Keratinocyte (primary cell): ENCODE measurements around the gene FGGY.

ENCODE experiments used
- EZH2 ChIP-seq: IDR thresholded peaks from one replicate; pipeline ENCODE4 v1.6.1; 2012; ENCODE audit warnings: inconsistent platforms, mild to moderate bottlenecking, low read length, moderate library complexity
- TF ChIP-seq, protein P1 (sequence below), 3 experiments: IDR thresholded peaks in 1 of 3; conservative IDR thresholded peaks in 1 of 3; optimal IDR thresholded peaks in 1 of 3; 2 replicates in 2 of 3; 3 replicates in 1 of 3; pipeline versions ENCODE3 to v1.5.1; 2011; ENCODE audit warnings: low read length in 3 of 3, mild to moderate bottlenecking in 3 of 3, moderate library complexity in 2 of 3, control low read depth in 1 of 3, inconsistent platforms in 1 of 3; ENCODE audit not compliant: insufficient read depth in 2 of 3; ENCODE audit errors: extremely low read depth in 1 of 3

DNA sequence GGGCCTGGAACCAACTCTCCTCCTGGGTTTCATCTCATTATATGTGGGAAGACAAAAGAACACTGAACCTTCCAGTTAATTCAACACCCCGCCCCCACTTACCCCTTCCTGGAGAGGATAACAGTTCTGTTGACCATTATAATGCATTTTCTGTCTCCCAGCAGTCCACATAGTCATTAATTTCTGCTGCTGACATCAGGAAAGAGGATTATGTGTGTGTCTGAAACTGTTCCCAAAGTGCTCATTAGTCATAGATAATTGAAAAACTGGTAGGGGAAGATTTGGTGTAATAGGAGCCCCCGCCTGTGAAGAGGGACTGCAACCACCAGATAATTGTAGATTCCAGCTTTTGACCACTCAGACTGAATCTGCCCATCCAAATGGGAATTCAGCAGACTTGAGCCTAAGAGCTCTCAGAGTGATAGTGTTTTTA is 208.7 kb downstream of the FGGY start:
- TF ChIP-seq, protein P1, sequence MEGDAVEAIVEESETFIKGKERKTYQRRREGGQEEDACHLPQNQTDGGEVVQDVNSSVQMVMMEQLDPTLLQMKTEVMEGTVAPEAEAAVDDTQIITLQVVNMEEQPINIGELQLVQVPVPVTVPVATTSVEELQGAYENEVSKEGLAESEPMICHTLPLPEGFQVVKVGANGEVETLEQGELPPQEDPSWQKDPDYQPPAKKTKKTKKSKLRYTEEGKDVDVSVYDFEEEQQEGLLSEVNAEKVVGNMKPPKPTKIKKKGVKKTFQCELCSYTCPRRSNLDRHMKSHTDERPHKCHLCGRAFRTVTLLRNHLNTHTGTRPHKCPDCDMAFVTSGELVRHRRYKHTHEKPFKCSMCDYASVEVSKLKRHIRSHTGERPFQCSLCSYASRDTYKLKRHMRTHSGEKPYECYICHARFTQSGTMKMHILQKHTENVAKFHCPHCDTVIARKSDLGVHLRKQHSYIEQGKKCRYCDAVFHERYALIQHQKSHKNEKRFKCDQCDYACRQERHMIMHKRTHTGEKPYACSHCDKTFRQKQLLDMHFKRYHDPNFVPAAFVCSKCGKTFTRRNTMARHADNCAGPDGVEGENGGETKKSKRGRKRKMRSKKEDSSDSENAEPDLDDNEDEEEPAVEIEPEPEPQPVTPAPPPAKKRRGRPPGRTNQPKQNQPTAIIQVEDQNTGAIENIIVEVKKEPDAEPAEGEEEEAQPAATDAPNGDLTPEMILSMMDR (optimal IDR thresholded peaks at IDR 0.05 in 1 of 3, IDR thresholded peaks at IDR 0.05 in 1 of 3, conservative IDR thresholded peaks at IDR 0.05 in 1 of 3; ENCODE audit: extremely low read depth in 1 of 3, insufficient read depth in 2 of 3, low read length in 3 of 3): no peak
- no peak for TF ChIP-seq EZH2
